Ishikawa (cell line): ENCODE measurements around the gene SSU72.

ENCODE experiments used
- CEBPB ChIP-seq: IDR thresholded peaks from 2 replicates; pipeline ENCODE4 v1.6.1; 2012
- CREB1 ChIP-seq: IDR thresholded peaks from 2 replicates; pipeline ENCODE4 v1.6.1; 2012; ENCODE audit warnings: low read depth
- EP300 ChIP-seq: IDR thresholded peaks from 2 replicates; pipeline ENCODE4 v1.6.1; 2012; ENCODE audit warnings: borderline replicate concordance
- FOXM1 ChIP-seq: IDR thresholded peaks from 2 replicates; pipeline ENCODE4 v1.6.1; 2012; ENCODE audit warnings: low read depth, borderline replicate concordance
- MAX ChIP-seq: IDR thresholded peaks from 2 replicates; pipeline ENCODE4 v1.6.1; 2012
- NFIC ChIP-seq: IDR thresholded peaks from 2 replicates; pipeline ENCODE4 v1.6.1; 2012
- RAD21 ChIP-seq: IDR thresholded peaks from 2 replicates; pipeline ENCODE4 v1.6.1; 2012; ENCODE audit warnings: low read depth
- REST ChIP-seq: IDR thresholded peaks from 2 replicates; pipeline ENCODE4 v1.6.1; 2012; ENCODE audit warnings: low read depth, mild to moderate bottlenecking
- TAF1 ChIP-seq: IDR thresholded peaks from 2 replicates; pipeline ENCODE4 v1.6.1; 2012; ENCODE audit warnings: low read depth, mild to moderate bottlenecking
- TCF12 ChIP-seq: IDR thresholded peaks from 2 replicates; pipeline ENCODE4 v1.6.1; 2012; ENCODE audit warnings: low read depth

GRCh38 chr1:1605034-1605591, 30.4 kb upstream of the SSU72 start:
- TF ChIP-seq NFIC (no peak), REST (no peak), FOXM1 (no peak), EP300 (no peak), TAF1 (no peak), TCF12 (no peak), CREB1 (no peak), MAX (no peak), RAD21 (no peak), CEBPB (no peak)
